ENCODE data around the gene GRAMD1C. TPM values are rescaled to one million over a fixed set of nuclear protein-coding genes. Genes with fewer than 3 reads are reported as not detected.
A peak's percentile ranks its signal among the peaks of the same experiment; 100 is the strongest.

The GRAMD1C gene
- total and polyA plus RNA-seq, 8 donors = 3.1 to 6.9 (median 5.0) TPM

DNA sequence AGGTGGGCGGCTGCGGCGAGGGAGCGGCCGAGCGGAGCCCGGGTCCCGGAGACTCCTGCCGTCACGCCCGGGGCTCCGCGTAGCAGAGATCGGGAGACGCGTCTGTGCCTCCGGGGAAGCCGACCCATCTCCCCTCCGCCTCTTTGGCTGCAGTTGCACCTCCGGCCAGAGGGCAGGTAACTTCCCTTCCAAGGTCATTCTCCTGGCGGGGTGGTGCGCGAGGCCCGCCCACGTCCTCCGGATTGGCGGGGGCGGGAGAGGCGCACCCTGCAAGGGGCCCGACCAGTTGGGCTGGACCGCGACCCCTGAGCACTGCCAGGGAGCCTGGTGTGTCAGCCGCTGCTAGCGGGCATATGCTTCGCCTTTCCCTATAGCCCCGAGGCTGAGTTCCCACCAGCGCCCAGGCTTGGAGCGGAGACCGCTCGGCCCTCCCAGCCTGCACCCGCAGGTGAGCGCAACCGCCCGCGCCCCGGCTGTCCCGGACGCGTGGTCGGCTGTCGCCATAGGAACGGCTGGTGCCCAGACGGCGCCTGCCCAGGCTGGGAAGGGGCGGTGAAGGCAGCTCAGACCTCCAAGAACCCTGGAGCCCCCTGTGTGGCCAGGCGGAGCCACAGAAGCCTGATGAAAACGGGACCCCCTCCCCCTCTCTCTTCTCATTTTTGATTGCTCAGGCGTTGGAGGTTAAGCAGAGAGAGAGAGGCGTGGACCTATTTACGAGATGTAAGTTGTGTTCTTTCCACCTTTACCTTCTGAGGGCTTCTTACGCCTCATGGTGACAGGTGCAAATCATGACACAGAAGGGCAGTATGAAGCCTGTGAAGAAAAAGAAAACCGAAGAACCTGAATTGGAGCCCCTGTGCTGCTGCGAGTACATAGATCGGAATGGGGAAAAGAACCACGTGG is 109.7 kb downstream of the GRAMD1C start:
- intact Hi-C loops (cut with DNase I) = no loop called here
- TF ChIP-seq, protein P1, sequence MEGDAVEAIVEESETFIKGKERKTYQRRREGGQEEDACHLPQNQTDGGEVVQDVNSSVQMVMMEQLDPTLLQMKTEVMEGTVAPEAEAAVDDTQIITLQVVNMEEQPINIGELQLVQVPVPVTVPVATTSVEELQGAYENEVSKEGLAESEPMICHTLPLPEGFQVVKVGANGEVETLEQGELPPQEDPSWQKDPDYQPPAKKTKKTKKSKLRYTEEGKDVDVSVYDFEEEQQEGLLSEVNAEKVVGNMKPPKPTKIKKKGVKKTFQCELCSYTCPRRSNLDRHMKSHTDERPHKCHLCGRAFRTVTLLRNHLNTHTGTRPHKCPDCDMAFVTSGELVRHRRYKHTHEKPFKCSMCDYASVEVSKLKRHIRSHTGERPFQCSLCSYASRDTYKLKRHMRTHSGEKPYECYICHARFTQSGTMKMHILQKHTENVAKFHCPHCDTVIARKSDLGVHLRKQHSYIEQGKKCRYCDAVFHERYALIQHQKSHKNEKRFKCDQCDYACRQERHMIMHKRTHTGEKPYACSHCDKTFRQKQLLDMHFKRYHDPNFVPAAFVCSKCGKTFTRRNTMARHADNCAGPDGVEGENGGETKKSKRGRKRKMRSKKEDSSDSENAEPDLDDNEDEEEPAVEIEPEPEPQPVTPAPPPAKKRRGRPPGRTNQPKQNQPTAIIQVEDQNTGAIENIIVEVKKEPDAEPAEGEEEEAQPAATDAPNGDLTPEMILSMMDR (IDR thresholded peaks at IDR 0.05) = no peak
- Histone ChIP-seq H3K4me3 (peak overlapping the region; percentile 59 to 62), H3K27ac (peak overlapping the region; percentile 31 to 58), H3K4me1 (peaks cover 0 to 14% of the 10 kb centered on the region in 2 donors), H3K9me3 (no peaks in the 10 kb centered on the region), H3K27me3 (peaks cover 0 to 7% of the 10 kb centered on the region in 2 donors), H3K36me3 (no peaks in the 10 kb centered on the region)
- ATAC-seq (peak; percentile 65), DNase-seq (peak; percentile 7 to 89 (median 38))

DNA sequence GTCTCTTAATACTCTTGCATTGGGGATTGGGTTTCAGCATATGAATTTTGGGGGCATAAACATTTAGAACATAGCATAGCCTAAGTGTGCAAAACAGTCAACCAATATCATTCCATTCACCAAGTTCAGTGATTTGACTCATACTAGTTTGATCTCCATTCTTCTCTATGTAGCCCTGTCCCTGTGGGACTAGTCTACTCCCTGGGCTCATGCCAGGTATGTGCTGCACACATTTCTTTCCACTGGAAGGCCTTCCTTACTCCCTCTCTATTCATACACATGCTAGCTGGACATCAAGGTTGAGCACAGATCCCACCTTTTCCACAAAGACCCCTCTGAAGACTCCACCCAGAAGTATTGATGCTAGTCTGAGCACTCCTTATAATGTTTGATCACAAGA is 114.3 kb downstream of the GRAMD1C start:
- DNase-seq = no peak
- no peak overlapping the region for H3K27ac ChIP-seq
- intact Hi-C loops (cut with DNase I) = no loop called here
- peaks cover 0 to 7% of the 10 kb centered on the region in 2 donors for H3K27me3 ChIP-seq
- TF ChIP-seq, protein P1 (IDR thresholded peaks at IDR 0.05) = no peak
- ATAC-seq = no peak
- H3K36me3 ChIP-seq = no peaks in the 10 kb centered on the region
- peaks cover 0 to 7% of the 10 kb centered on the region in 2 donors for H3K4me1 ChIP-seq
- H3K9me3 ChIP-seq = no peaks in the 10 kb centered on the region
- H3K4me3 ChIP-seq = no peak overlapping the region

DNA sequence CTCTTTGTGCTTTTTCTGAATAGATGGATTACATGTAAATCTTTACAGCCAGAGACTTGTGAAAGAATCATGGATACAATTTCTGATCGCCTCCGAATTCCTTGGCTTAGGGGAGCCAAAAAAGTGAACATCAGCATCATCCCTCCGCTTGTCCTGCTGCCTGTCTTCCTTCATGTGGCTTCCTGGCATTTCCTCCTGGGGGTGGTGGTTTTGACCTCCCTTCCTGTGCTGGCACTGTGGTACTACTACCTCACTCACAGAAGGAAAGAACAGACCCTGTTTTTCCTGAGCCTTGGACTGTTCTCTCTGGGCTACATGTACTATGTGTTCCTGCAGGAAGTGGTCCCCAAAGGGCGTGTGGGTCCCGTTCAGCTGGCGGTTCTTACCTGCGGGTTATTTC is 115.1 kb downstream of the GRAMD1C start:
- intact Hi-C loops (cut with DNase I) = no loop called here

DNA sequence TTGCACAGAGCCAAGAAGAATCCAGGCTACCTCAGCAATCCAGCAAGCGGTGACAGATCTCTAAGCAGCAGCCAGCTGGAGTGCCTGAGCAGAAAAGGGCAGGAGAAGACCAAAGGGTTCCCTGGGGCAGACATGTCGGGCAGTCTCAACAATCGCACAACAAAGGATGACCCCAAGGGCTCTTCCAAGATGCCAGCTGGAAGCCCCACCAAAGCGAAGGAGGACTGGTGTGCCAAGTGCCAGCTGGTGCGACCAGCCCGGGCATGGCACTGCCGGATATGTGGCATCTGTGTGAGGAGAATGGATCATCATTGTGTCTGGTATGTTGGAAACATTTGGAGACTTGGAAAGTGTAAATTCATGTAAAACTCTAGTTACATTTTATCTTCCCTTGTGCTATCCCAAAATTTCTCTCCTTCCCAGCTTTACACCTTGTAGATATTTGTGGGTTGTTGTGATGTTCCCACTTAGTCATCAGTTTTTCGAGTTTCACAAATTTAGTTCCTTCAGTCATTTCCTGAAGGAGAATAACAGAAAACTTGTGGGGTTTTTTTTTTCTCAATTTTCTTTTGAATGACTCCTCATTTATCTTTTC is 115.6 kb downstream of the GRAMD1C start:
- TF ChIP-seq, protein P1 (IDR thresholded peaks at IDR 0.05) = no peak
- intact Hi-C loops (cut with DNase I) = no loop called here
- no peak for ATAC-seq

More for the DNA sequence above, 115.1 kb downstream of the GRAMD1C start:
- H3K36me3 ChIP-seq = peaks cover 0 to 4% of the 10 kb centered on the region in 2 donors
- no peak overlapping the region for H3K27ac ChIP-seq
- no peaks in the 10 kb centered on the region for H3K27me3 ChIP-seq
- TF ChIP-seq, protein P1 (IDR thresholded peaks at IDR 0.05) = no peak
- DNase-seq (no peak), ATAC-seq (no peak)
- no peak overlapping the region for H3K4me3 ChIP-seq
- H3K4me1 ChIP-seq = peaks cover 0 to under 1% of the 10 kb centered on the region in 2 donors
- no peaks in the 10 kb centered on the region for H3K9me3 ChIP-seq

DNA sequence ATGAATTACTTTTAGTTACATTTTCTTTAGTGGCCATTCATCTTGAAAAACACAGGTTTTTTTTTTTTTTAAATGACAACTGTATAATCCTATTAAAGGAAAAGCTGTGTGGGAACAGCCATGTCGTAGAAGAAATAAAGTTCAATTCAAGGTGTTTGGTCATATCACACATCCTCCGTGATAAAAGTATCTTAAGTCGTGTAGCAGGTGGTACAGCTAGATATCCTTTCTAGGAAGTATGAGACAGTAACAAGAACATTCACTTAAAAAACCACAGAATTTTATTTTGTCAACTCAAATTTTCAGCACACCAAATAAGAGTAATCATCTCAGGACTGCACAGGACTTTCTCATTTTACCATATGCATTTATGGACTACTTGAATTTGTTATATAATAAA is 125.3 kb downstream of the GRAMD1C start:
- H3K4me3 ChIP-seq = no peak overlapping the region
- ATAC-seq (no peak), DNase-seq (no peak)
- TF ChIP-seq, protein P1 (IDR thresholded peaks at IDR 0.05) = no peak
- peaks cover 0 to 4% of the 10 kb centered on the region in 2 donors for H3K36me3 ChIP-seq
- H3K4me1 ChIP-seq = no peaks in the 10 kb centered on the region
- no peak overlapping the region for H3K27ac ChIP-seq
- no peaks in the 10 kb centered on the region for H3K27me3 ChIP-seq
- intact Hi-C loops (cut with DNase I) = no loop called here
- H3K9me3 ChIP-seq = no peaks in the 10 kb centered on the region

More for the DNA sequence above, 115.6 kb downstream of the GRAMD1C start:
- Histone ChIP-seq H3K4me1 (no peaks in the 10 kb centered on the region), H3K4me3 (no peak overlapping the region), H3K27ac (no peak overlapping the region), H3K9me3 (no peaks in the 10 kb centered on the region), H3K36me3 (peaks cover 0 to 6% of the 10 kb centered on the region in 2 donors), H3K27me3 (no peaks in the 10 kb centered on the region)
- no peak for DNase-seq

All from left lung (tissue), 10 donors.